HG02571 (cell line): ENCODE results near the gene TIE1.

ENCODE experiments used
- ATAC-seq: cut with Tn5 transposase; IDR thresholded peaks from one replicate; pipeline ENCODE4 v1.9.1; 2021; ENCODE audit warnings: mild to moderate bottlenecking, moderate library complexity; ENCODE audit not compliant: unreplicated experiment

Gene TIE1

DNA sequence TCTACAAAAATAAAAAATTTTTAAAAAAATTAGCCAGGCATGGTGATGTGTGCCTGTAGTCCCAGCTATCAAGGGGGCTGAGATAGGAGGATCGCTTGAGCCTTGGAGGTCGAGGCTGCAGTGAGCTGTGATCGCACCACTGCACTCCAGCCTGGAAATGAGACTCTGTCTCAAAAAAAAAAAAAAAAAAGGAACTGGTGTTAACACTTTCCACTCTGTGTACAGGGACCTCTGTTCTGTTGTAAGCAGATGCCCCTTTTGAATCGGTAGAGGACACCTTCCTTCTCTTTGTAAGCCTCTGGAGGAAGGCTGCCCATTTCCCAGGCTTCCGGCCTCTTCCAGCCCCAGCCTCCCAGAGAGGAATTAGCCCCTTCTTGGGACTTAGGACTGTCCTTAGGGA is 8.1 kb upstream of the TIE1 start:
- no peak for ATAC-seq

DNA sequence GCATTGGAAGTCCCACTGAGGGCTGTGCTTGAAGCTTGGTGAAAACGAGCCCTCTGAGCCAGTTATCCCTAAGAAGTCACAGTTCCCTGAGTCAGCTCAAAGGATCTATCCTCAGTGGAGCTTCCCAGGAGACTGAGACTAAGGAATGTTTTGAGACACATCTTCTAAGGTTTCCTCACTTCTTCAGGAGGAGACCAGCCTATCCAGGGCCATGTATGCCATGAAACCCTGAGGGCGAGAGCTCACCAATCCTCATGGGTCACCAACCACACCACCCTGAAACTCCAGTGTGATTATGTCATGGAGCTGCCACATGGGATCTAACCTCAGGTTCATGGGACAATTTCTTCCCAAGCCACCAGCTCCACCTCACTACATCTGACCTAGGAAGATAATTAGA is 7.6 kb upstream of the TIE1 start:
- ATAC-seq = no peak

DNA sequence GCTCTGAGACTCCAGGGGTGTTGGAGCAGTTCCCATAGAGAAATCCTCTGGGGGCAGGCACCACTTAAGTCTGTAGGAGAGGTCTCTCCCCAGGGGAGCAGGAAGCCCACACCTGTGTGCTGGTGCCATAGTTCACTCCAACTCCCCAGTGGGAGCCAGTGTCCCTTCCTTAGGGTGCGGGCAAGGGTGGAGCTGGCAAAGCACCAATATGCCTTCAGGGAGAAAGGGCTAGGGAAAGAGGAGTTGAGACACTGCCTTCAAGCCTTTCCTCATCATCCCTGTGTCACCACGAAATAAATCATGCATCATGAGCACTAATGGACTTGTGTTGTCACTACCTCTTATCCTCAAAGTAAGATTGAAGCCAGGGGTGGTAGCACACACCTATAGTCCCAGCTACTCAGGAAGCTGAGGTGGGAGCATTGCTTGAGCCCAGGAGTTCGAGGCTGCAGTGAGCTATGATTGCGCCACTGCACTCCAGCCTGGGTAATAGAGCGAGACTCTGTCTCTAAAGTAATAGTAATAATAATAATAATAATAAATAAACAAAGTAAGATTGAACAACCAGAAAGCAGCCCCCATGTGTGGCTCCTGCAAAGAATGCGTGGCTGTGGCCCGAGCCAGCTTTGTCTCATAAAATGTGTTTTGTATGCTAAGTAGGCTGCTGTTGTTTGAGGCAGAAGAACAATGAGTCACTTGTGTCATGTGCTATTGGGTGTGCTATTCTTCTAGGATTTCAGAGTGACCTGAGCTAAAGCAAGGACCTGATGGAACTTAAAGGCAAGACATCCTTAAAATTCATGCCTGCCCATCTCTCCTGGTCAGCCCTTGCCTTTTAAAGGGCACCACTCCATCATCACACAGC is 6.7 kb upstream of the TIE1 start:
- no peak for ATAC-seq

DNA sequence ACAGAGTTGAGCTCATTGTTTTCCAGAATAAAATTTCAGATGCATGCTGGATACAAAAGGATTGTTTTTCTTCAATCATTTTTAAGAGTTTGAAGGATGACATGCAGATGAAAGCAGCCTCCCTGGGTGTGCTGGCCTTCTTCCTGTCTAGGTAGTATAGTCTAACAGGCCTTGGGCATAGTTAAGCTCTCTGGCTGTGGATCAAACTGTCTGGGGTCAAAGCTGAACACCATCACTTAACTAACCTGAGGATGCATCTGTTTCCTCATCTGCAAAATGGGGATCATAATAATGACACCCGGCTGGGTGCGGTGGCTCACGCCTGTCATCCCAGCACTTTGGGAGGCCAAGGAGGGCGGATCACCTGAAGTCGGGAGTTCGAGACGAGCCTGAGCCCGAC is 6.0 kb upstream of the TIE1 start:
- ATAC-seq = no peak

DNA sequence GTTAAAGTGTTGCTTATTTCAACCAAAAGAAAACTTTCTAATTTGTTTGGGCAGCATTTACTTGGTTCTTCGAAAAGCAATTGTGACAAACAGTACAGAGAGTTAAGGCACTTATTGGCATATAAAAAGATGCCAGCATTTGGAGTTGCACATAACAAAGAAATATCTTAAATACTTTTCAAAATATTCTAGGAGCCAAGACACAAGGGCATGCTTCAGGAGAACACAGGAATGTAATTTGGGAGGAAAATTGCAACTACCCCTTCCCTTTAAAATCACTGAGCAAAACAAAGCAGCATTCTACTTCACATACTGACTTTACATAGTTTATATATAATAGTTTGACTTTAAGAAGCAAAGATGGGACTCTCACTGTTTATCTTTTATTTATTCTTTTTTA is 4.6 kb upstream of the TIE1 start:
- ATAC-seq = no peak

DNA sequence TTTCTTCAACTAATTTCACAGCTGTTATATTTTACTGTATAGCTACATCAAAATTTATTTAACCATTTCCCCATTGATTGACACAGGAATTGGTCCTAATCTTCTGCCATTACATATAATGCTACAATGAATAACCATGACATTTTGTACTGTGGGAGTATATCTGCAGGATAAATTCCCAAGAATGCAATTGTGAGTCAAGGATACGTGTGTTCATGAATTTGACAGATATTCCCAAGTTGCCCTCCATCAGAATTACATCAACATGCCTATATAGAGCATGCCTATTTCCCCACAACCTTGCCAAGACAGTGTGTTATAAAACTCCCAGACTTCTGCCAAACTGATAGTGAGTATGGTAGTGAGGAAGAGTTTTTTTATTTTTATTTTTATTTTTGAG is 2.7 kb upstream of the TIE1 start:
- ATAC-seq = no peak

DNA sequence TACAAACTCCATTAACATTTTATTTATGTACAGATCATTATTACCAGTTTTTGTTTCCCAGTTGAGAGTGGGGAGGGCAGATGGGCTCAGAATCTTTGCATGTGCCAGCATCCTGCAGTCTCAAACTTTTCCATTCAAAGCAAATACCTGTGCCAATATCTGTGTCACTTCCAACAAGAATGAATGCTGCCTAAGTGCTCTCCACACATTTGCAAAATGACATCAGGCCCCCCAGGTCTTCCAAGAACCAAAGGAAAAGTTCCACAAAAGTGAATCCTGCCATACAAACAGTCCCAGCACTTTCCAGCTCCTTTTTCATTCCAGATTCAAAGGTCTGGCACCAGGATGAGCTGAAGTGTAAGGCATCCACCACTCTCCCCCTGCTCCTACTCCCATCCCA is 1.7 kb upstream of the TIE1 start:
- ATAC-seq = no peak

DNA sequence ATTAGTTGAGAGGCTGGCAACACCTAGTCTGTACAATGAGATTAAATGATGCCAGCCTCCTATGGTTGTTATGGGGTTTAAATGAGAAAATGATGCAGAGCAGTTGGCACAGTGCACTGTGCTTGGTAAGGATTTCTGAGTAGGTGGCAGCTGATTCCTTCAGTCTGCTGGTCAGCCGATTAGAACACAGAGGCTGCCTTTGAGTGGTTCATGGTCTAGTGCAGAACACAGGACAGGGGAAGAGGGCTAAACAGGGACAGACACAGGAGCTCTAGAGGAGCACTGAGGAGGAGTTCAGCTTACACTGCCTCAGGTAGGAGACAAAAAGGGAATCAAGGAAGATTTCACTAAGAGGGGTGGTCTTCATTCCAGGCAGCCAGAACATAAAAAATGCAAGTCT is 1.4 kb downstream of the TIE1 start:
- ATAC-seq = no peak

DNA sequence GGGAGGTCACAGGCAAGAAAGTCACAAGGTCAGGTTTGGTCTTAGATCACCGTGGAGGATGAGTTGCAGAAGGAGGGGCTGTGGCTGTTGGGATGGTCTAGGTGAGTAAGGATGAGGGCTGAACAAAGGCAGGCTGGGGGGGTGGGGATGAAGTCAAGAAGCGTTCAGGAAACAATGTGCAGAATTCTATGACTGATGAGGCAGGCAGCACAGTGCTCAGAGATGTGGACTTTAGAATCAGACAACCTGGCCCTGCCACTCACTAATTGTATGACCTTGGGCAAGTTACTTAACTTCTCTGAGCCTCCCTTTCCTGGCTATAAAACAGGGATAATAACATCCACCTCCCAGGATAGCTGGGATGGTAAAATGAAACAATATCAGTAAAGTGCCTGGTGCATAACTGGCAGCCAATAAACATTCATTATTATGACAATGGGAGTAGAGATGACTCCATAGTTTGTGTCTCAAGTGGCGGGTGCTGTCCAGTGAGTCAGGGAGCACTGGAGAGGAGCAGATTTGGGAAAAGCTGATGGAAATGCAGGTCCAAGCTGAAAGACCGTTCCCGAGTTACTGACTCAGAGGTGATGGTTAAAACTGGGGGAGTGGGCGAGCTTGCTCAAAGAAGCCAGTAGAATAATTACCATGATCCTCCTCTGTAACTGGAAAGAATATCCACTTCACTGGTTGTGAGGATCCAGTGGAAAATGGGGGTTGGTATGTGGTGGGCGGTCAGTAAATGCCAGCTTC is 2.1 kb downstream of the TIE1 start:
- ATAC-seq = no peak

DNA sequence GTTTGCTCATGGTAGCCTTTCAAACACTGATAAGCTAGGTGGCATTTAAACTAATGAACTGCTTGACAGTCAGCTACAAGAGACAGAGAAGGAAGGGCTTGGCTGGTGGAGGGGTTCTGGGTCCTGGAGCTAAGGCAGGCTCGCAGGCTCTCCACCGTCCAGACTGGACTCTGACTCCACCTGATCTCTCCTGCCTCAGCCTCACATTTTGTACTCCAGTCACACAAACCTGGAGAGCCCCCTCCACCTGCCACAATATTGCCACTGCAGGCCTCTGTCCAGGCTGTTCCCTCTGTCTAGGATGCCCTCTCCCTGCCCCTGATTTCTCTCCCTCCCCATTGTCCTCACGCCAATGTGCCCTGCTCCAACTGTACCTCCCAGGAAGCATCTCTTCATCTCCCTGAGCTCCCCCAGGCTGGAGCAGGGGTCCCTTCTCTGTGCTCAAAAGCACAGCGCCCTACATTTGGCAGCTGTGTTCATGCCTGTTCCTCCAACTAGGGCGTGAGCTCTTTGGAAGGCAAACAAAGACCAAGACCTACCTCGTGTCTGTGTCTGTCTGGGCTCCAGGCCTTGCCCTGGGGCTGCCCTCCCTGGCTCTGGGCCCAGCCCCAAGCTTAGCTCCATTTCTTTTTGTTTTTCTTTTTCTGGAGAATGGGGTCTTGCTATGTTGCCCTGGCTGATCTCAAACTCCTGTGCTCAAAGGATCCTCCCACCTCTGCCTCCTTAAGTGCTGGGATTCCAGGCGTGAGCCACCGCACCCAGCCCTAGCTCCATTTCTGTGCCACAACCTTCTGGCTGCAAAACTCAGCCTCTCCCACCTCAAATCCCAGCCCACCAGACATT is 2.9 kb downstream of the TIE1 start:
- no peak for ATAC-seq

DNA sequence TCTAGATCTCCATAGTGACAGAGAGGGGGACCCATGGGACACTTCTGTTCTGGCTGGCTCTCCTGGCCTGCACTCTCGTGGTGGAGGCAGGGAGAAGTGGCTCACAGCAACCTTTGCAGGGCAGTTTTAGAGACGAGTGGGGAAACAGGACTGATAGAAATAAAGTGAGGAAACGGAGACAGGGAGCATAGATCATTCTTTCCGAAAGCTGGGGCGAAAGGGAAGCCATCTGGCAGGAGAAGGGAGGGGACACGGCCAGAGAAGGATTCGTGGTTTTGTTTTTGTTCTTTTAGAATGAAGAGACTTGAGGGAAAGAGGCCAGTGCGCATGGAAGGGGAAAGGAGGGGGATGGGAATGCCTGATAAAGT is 3.5 kb downstream of the TIE1 start:
- ATAC-seq = no peak

DNA sequence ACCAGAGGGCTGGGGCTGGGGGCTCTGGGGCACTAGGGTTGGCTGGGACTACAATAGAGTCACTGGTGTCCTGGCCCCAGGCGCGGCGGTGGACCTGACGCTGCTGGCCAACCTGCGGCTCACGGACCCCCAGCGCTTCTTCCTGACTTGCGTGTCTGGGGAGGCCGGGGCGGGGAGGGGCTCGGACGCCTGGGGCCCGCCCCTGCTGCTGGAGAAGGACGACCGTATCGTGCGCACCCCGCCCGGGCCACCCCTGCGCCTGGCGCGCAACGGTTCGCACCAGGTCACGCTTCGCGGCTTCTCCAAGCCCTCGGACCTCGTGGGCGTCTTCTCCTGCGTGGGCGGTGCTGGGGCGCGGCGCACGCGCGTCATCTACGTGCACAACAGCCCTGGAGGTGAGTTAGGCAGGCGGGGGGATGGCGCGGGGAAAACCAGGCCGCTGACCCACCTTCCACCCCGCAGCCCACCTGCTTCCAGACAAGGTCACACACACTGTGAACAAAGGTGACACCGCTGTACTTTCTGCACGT is 4.1 kb downstream of the TIE1 start:
- ATAC-seq = no peak

DNA sequence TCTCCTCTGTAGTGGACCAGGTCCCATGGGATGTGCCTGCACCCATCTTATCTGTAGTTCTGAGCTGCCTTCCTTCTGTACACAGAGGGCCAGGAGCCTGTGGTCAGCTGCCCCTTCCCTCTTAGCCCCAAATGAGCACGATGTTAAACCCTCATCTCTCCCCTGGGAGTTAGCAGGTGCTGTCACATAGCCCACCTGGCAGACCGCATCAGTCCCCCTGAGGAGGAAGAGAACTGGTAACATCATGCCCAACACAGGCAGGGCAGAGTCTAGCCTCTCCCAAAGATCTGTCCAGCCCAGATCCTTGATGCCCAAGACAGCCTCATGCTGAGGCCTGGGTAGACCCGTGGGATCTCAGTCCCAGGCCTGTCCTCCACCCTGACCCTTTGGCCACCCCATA is 4.7 kb downstream of the TIE1 start:
- ATAC-seq = no peak

DNA sequence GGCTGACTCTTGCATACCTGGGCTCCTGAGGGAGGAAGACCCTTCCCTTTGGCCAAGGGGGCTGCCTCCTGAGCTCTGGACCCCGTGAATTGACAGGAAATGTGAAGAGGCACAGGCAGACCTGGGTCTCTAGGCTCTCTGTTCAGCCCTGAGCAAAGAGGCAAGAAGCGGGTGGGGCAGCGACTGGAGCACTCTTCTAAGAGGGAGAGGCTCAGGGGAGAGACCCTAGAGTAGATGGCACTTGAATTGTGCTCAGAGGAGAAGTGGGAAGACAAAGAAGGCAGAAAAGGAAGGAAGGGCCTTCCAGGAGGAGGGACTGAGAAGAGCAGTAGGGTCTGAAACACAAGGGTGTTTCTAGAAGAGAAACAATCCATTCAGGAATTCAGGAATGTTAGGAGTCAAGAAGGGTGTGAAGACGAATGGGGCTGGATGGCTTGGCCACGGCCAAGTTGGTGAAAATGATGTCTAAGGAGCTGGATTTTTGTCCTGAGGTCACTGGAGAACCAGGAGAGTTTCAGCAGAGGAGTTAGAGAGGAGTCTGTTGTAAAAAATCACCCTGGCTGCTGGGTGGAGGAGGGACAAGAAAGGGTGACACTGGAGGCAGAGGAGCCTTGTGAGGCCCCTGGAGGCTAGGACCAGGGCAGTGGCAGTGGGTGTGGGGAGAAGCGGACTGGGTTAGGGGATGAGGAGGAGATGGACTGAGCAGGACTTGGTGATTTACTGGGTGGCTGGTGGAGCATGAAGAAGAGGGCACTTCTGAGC is 5.3 kb downstream of the TIE1 start:
- no peak for ATAC-seq

DNA sequence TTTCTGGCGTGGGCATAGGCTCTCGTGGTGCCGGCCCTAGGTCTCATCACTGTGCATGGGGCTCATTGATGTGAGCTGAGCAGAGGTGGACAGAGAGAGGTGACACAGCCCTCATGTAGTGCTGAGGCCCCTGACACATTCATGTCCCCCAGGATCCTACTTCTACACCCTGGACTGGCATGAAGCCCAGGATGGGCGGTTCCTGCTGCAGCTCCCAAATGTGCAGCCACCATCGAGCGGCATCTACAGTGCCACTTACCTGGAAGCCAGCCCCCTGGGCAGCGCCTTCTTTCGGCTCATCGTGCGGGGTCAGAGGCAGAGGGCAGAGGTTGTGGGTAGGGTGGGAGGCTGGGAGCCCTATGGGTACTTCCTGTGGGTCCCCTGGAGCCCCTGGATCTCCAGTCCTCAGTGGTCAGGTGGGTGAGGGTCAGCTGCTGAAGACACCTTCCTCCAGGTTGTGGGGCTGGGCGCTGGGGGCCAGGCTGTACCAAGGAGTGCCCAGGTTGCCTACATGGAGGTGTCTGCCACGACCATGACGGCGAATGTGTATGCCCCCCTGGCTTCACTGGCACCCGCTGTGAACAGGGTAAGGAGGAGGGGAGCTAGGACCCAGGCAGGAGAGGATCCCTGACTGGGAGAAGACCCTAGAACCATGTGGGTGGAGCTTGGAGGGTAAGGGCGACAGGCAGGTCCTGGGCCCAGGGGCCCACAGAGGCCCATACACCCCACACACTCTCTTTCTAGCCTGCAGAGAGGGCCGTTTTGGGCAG is 6.1 kb downstream of the TIE1 start:
- ATAC-seq = no peak

DNA sequence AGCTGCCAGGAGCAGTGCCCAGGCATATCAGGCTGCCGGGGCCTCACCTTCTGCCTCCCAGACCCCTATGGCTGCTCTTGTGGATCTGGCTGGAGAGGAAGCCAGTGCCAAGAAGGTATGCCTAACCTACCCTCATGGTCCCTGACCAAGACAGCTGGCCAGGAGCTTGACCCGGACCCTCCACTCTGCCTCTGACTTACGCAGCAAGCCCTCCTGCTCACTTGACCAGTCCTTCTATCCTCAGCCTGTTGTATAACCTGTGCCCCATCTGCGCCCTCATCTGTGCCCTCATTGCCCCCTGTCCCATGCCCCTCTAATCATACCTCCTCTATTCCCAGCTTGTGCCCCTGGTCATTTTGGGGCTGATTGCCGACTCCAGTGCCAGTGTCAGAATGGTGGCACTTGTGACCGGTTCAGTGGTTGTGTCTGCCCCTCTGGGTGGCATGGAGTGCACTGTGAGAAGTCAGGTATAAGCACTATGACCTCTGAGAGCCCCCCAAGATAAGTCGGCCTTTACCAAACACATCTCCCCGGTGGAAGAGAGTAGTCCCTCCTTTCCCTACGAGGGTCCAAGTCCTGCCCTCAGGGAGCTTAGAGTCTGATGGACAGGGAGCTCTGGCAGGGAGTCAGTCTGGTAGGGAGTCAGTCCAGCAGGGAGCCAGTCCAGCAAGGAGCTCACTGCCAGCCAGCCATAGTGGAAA is 6.8 kb downstream of the TIE1 start:
- no peak for ATAC-seq

DNA sequence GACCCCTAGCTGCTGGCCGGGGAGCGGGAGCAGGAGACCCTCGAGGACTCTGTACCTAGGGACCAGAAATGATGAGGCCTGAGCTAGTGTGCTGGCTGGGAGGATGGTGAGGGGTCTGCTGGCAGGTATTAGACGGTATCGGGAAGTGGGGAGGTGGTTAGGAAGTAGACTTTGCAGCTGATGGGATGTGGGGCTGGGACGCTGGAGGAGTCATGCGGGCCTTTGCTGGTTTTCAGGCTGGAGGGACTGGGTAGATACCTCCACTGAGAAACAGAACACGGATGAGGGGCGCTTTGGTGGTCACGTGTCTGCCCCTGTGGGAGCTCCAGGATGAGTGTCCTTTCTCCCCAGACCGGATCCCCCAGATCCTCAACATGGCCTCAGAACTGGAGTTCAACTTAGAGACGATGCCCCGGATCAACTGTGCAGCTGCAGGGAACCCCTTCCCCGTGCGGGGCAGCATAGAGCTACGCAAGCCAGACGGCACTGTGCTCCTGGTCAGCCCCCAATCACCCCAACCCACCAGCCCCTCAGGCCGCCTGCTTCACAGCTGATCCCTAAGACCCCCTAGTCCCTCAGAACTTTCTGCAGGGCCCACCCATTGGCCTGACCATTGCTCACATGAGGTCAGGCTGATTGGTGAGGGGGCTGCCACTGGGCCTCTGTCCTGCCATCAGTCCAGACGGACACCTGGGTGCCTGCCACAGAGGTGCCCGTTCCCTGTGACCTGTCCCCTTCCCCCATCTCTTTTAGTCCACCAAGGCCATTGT is 8.0 kb downstream of the TIE1 start:
- no peak for ATAC-seq

DNA sequence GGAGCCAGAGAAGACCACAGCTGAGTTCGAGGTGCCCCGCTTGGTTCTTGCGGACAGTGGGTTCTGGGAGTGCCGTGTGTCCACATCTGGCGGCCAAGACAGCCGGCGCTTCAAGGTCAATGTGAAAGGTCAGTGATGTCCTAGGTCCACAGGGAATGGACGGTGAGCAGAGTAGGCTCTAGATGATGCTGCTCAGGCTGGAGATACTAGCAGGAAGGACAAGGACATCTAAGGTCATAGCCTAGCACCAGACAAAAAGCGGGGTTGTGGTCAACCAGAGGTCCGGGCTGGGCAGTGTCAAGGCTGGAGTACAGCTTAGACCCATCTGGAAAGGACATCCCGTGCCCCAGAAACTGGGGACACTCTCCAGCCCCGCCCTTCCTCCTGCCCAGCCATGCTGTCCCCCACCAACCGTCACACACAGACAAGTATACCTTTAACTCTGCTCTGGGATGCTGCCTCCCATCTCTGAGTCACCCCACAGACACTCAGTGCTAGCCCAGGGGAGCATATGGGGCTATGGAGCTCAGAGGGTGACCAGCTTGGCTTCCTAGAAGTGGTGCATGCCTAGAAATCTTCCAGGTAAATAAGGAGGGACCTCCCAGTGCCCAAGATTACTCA is 8.7 kb downstream of the TIE1 start:
- no peak for ATAC-seq
